SHP77 (cell line): Measurements from ENCODE around the gene RIN3.

Source experiments
- DNase-seq, 2 experiments: peaks; one replicate each; lab custom pipeline; 2025; lab: John Stamatoyannopoulos, UW

The RIN3 gene

GRCh38 chr14:92600318-92601053, 86.9 kb downstream of the RIN3 start:
- DNase-seq = no peak

- DNase-seq = no peak
Observed at GRCh38 chr14:92601131-92601710, 87.6 kb downstream of the RIN3 start.

DNA sequence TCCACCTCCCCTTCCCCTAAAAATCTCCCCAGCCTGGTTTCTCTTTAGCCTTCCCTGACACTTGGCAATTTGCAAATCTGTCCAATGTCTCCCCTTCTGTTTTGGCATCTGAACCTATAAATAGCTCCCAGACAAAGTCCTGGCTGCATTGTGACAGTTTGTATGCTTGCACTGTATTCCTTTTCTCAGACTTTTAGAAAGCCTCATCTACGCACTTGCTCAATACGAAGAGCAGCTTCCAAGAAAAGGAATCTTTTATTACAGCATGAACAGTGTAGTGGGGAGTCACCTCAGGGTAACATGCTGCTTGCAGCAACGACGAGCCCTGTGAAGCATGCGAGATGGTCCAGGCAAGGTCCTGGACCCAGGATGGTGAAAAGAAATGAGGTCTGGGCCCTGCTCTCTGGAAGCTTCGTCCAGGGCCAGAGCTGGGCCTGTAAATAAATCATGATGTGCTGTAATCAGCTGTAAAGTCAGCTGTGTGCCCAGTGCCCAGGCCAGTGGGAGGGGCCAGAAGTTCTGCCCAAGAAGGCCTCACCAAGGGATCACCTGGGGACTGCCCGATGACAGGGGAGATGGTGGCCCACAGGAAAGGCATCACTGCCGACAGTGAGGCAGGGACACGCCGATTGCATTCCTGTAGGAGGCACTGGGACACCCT, 88.3 kb downstream of the RIN3 start:
- DNase-seq = no peak

DNA sequence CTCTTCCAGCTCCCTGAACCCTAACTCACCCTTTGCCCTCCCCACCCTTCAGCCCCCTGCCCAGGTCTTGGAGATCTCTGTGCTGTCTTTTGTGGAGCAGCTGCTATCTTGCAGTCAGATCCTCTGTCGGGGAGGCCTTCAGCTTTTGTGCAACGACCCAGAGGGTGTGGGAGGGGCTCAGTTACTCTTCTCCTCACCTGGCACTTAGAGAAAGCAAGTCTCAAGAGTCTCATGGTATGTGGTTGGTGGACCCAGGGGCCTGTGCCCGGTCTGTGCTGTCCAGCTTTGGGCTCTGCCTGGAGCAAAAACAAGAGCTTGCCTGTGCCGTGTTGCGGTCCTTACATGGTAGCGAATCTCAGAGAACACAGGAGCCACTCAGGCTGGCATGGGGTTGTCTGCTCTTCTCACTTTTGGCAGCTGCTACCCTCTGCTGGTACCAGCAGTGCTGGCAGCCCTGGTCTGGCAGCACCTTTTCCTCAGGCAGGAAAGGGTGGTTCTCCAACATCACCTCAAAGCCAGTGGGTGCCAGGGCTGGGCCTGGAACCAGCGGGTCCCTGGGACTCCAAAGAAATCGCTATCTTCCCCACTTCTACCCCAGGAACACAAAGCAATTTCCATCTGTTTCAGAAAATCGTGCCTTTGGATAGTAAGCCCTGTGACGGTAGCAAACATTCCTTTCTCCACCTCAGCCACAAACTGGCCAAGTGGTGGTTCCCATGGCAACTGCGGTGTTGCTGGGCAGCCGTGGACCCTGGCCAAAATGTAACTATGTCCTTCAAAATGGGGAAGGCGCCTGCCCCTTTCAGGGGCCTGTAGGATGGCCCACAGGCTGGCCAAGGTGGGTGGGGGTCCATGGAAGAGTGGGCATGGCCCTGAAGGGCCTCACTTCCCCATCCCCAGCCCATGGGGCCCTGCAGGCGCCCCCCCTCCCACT, 90.0 kb downstream of the RIN3 start:
- DNase-seq = no peak

GRCh38 chr14:92605274-92605940, 91.8 kb downstream of the RIN3 start:
- no peak for DNase-seq

DNA sequence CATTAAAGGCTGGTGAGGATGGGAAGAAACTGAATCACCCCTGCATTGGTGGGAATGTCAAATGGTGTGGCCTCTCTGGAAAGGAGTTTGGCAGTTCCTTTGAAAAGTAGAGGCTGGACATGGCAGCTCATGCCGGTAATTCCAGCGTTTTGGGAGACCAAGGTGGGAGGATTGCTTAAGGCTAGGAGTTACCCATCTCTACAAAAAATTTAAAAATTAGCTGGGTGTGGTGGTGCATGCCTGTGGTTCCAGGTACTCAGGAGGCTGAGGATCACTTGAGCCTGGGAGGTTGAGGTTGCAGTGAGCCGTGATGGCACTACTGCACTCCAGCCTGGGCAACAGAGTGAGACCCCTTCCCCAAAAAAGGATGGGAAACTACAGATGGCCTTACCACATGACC, 93.7 kb downstream of the RIN3 start:
- no peak for DNase-seq

GRCh38 chr14:92607702-92608429, 94.3 kb downstream of the RIN3 start:
- DNase-seq = no peak

DNA sequence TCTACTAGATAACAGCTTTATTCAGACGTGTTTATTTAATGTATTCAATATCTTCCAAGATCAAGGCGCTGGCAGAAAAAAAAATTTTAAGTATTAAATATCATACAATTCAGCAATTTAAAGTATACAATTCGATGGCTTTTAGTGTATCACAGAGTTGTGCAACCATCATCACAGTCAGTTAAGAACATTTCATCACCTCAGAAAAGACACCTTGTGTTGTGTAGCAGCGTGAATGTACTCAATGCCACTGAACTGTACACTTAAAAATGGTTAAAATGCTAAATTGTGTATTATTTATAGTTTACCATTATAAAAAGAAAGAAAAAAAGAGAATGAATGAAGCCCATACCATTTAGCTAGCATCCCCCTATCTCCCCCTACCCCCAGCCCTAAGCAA, 96.4 kb downstream of the RIN3 start:
- DNase-seq = no peak

DNA sequence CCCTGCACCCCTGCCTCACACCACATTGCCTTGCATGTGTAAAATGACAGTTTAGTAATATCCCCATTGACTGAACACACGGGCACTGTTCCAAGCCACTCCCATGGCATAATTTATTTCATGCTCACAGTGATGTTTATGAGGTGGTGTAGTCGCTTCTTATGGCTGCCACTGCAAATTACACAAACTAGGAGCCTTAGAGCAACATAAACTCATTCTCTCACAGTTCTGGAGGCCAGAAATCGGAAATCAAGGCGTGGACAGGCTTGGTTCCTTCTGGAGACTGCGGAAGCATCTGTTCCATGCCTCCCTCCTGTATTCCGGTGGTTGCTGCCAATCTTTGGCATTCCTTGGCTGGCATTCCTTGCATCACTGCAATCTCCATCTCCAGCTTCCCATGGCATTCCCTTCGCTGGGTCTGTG, 97.3 kb downstream of the RIN3 start:
- no peak for DNase-seq

DNA sequence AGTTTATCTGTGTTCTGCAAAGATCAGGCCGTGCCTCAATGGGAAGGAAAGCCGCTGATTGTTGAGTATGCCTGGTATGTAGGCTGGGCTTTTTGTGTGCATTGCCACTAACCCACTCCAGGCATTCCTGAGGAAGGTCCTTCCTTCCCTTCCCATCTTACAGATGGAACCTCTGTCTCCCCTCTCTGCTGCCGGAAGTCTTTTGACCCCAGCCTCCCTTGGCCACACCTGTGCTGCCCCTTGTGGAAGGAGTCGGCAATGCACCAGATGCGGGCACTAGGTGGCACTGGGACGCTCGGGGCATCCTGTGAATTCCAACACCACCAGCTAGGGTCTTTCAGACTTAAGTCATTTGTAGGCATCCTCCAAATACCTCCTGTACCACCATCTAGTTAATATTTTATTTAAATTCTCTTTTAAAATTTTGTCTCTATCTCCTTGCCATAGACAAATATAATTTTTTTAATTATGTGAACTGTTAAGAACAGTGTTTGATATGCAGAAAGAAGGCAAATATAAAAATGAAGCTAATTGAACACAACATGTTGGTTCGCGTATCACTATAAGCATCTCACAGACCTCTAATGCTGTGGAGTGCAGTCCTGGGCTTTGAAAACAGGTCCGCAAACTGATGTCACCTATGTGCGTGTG, 99.6 kb downstream of the RIN3 start:
- DNase-seq = peak in 1 of 2 experiments; percentile 6

GRCh38 chr14:92613681-92614260, 100.2 kb downstream of the RIN3 start:
- no peak for DNase-seq

DNA sequence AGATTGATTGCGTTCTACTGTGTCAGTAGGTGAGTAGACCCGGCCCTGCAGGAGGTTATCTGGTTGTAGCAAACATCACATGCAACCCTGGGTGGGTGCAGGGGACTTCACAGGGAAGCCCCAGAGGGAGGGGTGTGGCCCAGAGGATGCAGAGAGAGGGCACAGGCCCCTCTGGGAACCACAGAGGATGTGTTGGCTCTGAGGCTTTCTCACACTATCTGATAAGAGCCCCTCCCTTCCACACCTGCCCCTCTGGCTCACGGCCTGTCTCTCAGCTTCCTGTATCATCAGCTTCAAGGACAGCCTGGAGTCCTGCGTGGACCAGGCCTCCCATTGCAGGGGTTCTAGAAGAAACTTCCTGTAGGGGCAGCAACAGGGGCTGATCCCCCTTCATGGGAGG, 101.9 kb downstream of the RIN3 start:
- DNase-seq = no peak

GRCh38 chr14:92616178-92616577, 102.6 kb downstream of the RIN3 start:
- no peak for DNase-seq

GRCh38 chr14:92617581-92617980, 104.0 kb downstream of the RIN3 start:
- DNase-seq = no peak

- DNase-seq = no peak
Observed at GRCh38 chr14:92619671-92620456, 106.3 kb downstream of the RIN3 start.

DNA sequence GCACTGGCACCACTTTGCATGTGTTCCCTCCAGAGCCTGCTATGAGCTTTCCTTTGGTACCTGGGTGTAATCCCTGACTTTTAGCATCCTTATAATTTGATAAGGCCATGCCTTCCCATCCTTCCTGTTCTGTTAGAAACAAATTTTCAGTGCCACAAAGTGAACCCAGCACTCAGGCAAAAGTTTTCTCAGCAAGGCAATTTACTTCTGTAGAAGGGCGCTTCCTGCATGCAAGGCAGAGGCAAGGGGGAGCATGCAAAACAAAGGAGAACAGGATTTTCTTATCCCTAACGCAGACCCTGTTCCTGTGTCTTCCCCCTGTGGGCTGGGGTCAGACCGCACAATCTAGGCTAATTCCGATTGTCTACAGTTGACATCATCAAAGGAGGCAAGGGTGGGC, 108.7 kb downstream of the RIN3 start:
- no peak for DNase-seq

- no peak for DNase-seq
Observed at GRCh38 chr14:92624764-92625163, 111.2 kb downstream of the RIN3 start.

DNA sequence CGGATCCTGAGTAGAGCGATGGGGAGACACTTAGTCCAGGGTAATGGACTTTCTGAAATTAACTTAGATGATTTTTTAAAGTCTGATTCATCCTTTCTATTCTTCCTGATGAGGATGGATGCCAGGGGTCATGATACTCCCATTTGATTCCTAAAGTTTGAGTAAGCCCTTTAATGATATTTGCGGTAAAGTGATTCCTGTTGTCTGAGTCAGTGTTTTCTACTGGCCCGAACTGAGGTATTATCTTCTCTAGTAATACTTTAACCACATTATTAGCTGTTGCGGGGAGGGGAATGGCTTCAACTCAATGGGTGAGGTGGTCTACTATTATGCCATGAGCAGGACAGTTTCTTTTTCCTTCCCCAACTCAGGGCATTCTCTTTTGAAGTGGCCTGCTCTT, 111.6 kb downstream of the RIN3 start:
- DNase-seq = no peak

- no peak for DNase-seq
Observed at GRCh38 chr14:92626041-92626440, 112.5 kb downstream of the RIN3 start.
